ENCODE data around the gene NRXN3.

DNA sequence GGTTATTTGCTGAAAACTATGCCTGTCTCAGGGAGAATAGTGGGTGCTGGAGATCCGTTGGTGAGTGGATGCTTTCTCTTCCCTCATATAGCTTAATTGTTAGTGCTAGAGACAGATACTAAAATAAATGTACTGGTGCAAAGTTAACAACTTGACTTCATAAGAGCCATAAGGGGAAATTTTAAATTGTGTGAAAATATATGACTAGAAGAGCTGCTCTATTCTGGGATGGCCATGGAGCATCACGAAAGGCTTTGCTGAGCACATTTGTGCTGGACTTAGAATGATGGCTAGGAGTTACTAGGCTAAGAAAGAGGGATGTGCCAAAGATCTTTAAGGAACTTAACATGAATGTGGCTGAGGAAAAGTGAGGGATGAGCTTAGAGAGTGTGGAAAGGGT lies 668.8 kb downstream of the NRXN3 start:
- TF ChIP-seq, protein P1, sequence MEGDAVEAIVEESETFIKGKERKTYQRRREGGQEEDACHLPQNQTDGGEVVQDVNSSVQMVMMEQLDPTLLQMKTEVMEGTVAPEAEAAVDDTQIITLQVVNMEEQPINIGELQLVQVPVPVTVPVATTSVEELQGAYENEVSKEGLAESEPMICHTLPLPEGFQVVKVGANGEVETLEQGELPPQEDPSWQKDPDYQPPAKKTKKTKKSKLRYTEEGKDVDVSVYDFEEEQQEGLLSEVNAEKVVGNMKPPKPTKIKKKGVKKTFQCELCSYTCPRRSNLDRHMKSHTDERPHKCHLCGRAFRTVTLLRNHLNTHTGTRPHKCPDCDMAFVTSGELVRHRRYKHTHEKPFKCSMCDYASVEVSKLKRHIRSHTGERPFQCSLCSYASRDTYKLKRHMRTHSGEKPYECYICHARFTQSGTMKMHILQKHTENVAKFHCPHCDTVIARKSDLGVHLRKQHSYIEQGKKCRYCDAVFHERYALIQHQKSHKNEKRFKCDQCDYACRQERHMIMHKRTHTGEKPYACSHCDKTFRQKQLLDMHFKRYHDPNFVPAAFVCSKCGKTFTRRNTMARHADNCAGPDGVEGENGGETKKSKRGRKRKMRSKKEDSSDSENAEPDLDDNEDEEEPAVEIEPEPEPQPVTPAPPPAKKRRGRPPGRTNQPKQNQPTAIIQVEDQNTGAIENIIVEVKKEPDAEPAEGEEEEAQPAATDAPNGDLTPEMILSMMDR (IDR thresholded peaks at IDR 0.05 in 2 of 3, conservative IDR thresholded peaks at IDR 0.05 in 1 of 3; ENCODE audit: borderline replicate concordance in 1 of 3, insufficient read depth in 1 of 3, low read depth in 2 of 3, low read length in 2 of 3), result no peak
- TF ChIP-seq EZH2phosphoT487 (IDR thresholded peaks at IDR 0.05; ENCODE audit: borderline replicate concordance) (no peak), EZH2 (IDR thresholded peaks at IDR 0.05) (no peak), ZNF274 (IDR thresholded peaks at IDR 0.05; ENCODE audit: low read depth, low read length) (no peak), SP1 (IDR thresholded peaks at IDR 0.05; ENCODE audit: low read depth) (no peak), YY1 (IDR thresholded peaks at IDR 0.05; ENCODE audit: extremely low read depth, insufficient replicate concordance, low read depth, low read length) (no peak), EGR1 (IDR thresholded peaks at IDR 0.05; ENCODE audit: low read depth) (no peak), ATF3 (IDR thresholded peaks at IDR 0.05) (no peak)
- TF ChIP-seq, protein P2, sequence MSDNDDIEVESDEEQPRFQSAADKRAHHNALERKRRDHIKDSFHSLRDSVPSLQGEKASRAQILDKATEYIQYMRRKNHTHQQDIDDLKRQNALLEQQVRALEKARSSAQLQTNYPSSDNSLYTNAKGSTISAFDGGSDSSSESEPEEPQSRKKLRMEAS (IDR thresholded peaks at IDR 0.05), result no peak

Measured in HCT116 (cell line).